Adrenal gland (tissue), 12 donors: Measurements from ENCODE around the gene ADAMTS19. TPM values are rescaled to one million over a fixed set of nuclear protein-coding genes. Genes with fewer than 3 reads are reported as not detected.

Experiments used
- DNase-seq, 7 donors: peaks; one replicate each; pipeline ENCODE4 v3.0.0-alpha.2; 2019 to 2020
- H3K27ac ChIP-seq, 5 donors: fragments of 200-600 bp; sonication (generic) in 4 of 5; 1 replicate in 3 of 5; 2 replicates in 2 of 5; pipeline versions ENCODE4 v1.5.1 to v1.8.0; 2016 to 2020; ENCODE audit warnings: mild to moderate bottlenecking in 1 of 5
- H3K27me3 ChIP-seq: fragments of 200-600 bp; 2 replicates; pipeline ENCODE4 v1.8.0; 2021
- H3K36me3 ChIP-seq, 2 donors: fragments of 200-600 bp; replicated peaks in 1 of 2; 1 replicate in 1 of 2; 2 replicates in 1 of 2; pipeline versions ENCODE4 v1.5.1 to v1.8.0; 2018 to 2022
- H3K4me1 ChIP-seq, 2 donors: fragments of 200-600 bp; replicated peaks in 1 of 2; 1 replicate in 1 of 2; 2 replicates in 1 of 2; pipeline versions ENCODE4 v1.5.1 to v1.8.0; 2018 to 2021
- H3K4me3 ChIP-seq, 4 donors: fragments of 200-600 bp; sonication (generic) in 3 of 4; one replicate each; pipeline ENCODE4 v1.5.1; 2016 to 2018
- H3K9me3 ChIP-seq, 3 donors: fragments of 200-600 bp; sonication (generic) in 1 of 3; replicated peaks in 1 of 3; 1 replicate in 2 of 3; 2 replicates in 1 of 3; pipeline versions ENCODE4 v1.5.1 to v1.8.0; 2016 to 2021
- POLR2A ChIP-seq, 2 donors: fragments of 450-650 bp; IDR thresholded peaks; one replicate each; pipeline ENCODE4 v1.6.1; 2017; ENCODE audit warnings: antibody characterized with exemption in 2 of 2, mild to moderate bottlenecking in 2 of 2, moderate library complexity in 1 of 2
- WGBS, 4 donors: extraction: QIAGEN DNeasy Blood & Tissue Kit in 2 of 4; methylation state at CpG; one replicate each; pipeline versions ENCODE4 v1.1.5 to v1.1.7; 2013 to 2017; 5-methylcytosine and 5-hydroxymethylcytosine counted together
- intact Hi-C, 2 donors: fragments of 100-400 bp; cut with DNase I; formaldehyde crosslinking; loops; one replicate each; pipeline versions ENCODE4 v1.14.1 to v1.15.0; 2022 to 2023
- polyA plus RNA-seq, 3 donors: library from polyadenylated mRNA; stranded (reverse); fragments of 200-250 nt in 2 of 3; fragments of 350-450 nt in 1 of 3; fragmentation: Illumina TruSeq in 1 of 3; extraction: RNeasy Lipid Tissue Mini Kit (QIAGEN cat#74804) in 1 of 3; gene quantifications; one replicate each; pipeline ENCODE4 v1.2.3, GENCODE V29; 2013 to 2014
- total RNA-seq, 9 donors: library from RNA; depleted of rRNA in 4 of 9; stranded (reverse); fragments of >200 nt in 4 of 9; fragments of 120-200 nt in 1 of 9; fragmentation: NEBNext Ultra II Directional in 1 of 9; extraction: Animal tissue kit (Norgen Biotek cat#: 25700) in 1 of 9; gene quantifications; one replicate each; pipeline versions ENCODE4 v1.1.0 to v1.2.4, GENCODE V29; 2013 to 2023
- TF ChIP-seq, protein P1 (sequence below), 6 experiments: fragments of 450-650 bp in 4 of 6; fragments of 200-600 bp in 2 of 6; sonication (generic) in 1 of 6; IDR thresholded peaks; 1 replicate in 5 of 6; 2 replicates in 1 of 6; pipeline versions ENCODE4 v1.5.1 to v1.8.0; 2016 to 2021; ENCODE audit warnings: antibody characterized with exemption in 6 of 6, mild to moderate bottlenecking in 2 of 6, moderate library complexity in 1 of 6
- donor health status: healthy with polysubstance abuse.
- donor health status: Bipolar disorder and iron deficiency.
- donor health status: DM: yes; HTN: yes; CAD: no.
- donor health status: DM: no; HTN: no; CAD: no.
- donor health status: DM: no; HTN: no; CAD: no.
- donor health status: DM: yes; HTN: yes; CAD: no.

The ADAMTS19 gene
- total and polyA plus RNA-seq, 12 donors, result 0.14 to 32.9 (median 0.91) TPM; not detected in 3

- no peaks in the 10 kb centered on the region for H3K9me3 ChIP-seq
- H3K27ac ChIP-seq, result no peak overlapping the region
- no peaks in the 10 kb centered on the region for H3K36me3 ChIP-seq
- no peak overlapping the region for H3K4me3 ChIP-seq
- H3K27me3 ChIP-seq, result no peaks in the 10 kb centered on the region
- intact Hi-C loops, result loop anchor here in 1 of 2 donors (2.0 kb wide), 1 partner anchor 29 kb away; no protein-coding TSS in a partner anchor
- no peak for DNase-seq
- TF ChIP-seq POLR2A (IDR thresholded peaks at IDR 0.05), result no peak
- TF ChIP-seq, protein P1, sequence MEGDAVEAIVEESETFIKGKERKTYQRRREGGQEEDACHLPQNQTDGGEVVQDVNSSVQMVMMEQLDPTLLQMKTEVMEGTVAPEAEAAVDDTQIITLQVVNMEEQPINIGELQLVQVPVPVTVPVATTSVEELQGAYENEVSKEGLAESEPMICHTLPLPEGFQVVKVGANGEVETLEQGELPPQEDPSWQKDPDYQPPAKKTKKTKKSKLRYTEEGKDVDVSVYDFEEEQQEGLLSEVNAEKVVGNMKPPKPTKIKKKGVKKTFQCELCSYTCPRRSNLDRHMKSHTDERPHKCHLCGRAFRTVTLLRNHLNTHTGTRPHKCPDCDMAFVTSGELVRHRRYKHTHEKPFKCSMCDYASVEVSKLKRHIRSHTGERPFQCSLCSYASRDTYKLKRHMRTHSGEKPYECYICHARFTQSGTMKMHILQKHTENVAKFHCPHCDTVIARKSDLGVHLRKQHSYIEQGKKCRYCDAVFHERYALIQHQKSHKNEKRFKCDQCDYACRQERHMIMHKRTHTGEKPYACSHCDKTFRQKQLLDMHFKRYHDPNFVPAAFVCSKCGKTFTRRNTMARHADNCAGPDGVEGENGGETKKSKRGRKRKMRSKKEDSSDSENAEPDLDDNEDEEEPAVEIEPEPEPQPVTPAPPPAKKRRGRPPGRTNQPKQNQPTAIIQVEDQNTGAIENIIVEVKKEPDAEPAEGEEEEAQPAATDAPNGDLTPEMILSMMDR (IDR thresholded peaks at IDR 0.05), result no peak
- no peaks in the 10 kb centered on the region for H3K4me1 ChIP-seq
These were observed 257.7 kb downstream of the ADAMTS19 start for GRCh38 chr5:129717751-129718310.

DNA sequence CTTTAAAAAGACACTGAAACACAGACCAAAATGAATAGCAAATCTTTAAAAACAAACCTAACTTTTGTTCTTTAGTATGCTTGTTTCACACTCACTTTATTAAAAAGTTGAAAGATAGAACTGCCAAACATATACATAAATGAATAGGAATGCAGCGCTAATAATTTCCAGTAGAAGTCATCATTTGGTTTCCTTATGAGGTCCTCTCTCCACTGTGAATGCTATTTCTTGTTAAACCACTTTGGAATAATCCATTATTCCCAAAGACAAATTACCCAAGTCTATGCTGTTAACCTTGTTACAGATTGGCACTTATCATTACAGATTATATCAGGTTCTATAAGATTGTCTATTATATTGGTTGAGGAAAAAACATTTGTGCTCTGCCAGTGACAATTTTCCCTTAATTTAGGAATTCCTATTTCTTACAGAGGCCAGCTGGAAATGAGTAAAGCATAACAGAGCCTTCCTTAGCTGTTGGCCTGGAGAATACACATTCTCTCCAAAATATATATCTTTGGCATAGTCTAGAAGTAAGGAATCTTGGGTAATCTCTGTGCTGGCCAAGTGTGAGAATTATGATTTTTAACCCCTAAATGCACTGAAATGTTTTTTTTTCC, 258.5 kb downstream of the ADAMTS19 start:
- Histone ChIP-seq H3K27me3 (no peaks in the 10 kb centered on the region), H3K9me3 (no peaks in the 10 kb centered on the region), H3K4me1 (no peaks in the 10 kb centered on the region), H3K27ac (no peak overlapping the region), H3K4me3 (no peak overlapping the region), H3K36me3 (no peaks in the 10 kb centered on the region)
- TF ChIP-seq, protein P1 (IDR thresholded peaks at IDR 0.05), result no peak
- 78 to 94% (median 81%) methylated on average over 1 of the region's 1 CpG for WGBS, 4 donors
- intact Hi-C loops, result loop anchor here in 1 of 2 donors (2.0 kb wide), 1 partner anchor 28 kb away; no protein-coding TSS in a partner anchor
- no peak for DNase-seq

GRCh38 chr5:129724222-129724621, 264.1 kb downstream of the ADAMTS19 start:
- TF ChIP-seq, protein P1 (IDR thresholded peaks at IDR 0.05), result no peak
- no peak for TF ChIP-seq POLR2A (IDR thresholded peaks at IDR 0.05)
- Histone ChIP-seq H3K27me3 (no peaks in the 10 kb centered on the region), H3K36me3 (no peaks in the 10 kb centered on the region), H3K4me1 (no peaks in the 10 kb centered on the region), H3K9me3 (no peaks in the 10 kb centered on the region), H3K4me3 (no peak overlapping the region), H3K27ac (no peak overlapping the region)
- no peak for DNase-seq
- WGBS, 4 donors, result 36 to 54% (median 46%) methylated on average over 2 of the region's 2 CpGs
- intact Hi-C loops, result no loop called here

DNA sequence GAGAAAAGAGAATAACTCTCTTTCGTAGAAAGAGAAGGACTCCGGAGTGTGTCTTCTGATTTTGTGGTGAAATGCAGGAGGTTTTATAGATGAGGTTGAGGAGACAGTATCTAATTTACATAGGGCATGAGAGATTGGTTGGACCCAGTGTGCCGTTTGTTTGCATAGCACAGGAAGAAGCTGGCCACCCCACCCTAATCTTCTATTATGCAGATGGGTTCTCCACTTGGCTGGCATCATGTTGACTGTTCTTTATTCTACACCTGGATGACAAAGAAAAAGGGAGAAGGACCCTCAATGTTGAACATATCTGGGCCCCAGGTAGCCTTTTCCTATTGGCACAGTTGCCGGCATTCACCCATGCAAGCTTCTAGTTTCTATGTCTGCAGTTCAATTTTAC, 264.5 kb downstream of the ADAMTS19 start:
- TF ChIP-seq POLR2A (IDR thresholded peaks at IDR 0.05), result no peak
- TF ChIP-seq, protein P1 (IDR thresholded peaks at IDR 0.05), result no peak
- Histone ChIP-seq H3K27ac (no peak overlapping the region), H3K4me3 (no peak overlapping the region), H3K9me3 (no peaks in the 10 kb centered on the region), H3K27me3 (no peaks in the 10 kb centered on the region), H3K36me3 (no peaks in the 10 kb centered on the region), H3K4me1 (no peaks in the 10 kb centered on the region)
- DNase-seq, result no peak
- intact Hi-C loops, result no loop called here
- WGBS, 4 donors, result 86 to 95% (median 90%) methylated on average over 4 of the region's 4 CpGs
